C4-2B (cell line): ENCODE data around the gene POU2F1.
"Not testable (repeated sequence)": the region's sequence is repeated elsewhere in the genome, so short reads cannot be mapped to it uniquely, and the experiment has no call there.

Experiments
- H3K27ac ChIP-seq: fragments of 450-650 bp; 2 replicates; pipeline ENCODE4 v1.5.1; 2017
- CTCF ChIP-seq: fragments of 450-650 bp; conservative IDR thresholded peaks from 2 replicates; pipeline ENCODE4 v1.5.1; 2017; ENCODE audit warnings: mild to moderate bottlenecking
- ZFX ChIP-seq: fragments of 450-650 bp; IDR thresholded peaks from 2 replicates; pipeline ENCODE4 v1.6.1; 2017

The POU2F1 gene

DNA sequence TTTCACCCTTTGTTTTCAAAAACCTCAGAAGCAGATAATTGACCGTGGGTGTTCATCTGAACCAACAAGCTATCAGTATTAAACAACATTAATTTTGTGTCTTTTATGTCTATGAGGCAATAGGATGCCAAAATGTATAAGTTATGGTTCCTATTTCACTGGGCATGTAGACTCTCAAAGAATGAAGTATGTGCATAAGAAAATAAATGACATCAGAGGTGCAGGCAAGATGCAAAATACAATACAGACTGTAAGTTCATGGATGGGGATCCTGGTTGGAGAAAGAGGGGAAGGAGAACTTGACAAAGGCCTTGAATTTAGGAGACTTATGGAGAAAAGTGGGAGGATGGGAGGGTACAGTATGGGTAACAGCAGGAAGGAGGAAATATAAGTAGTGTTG is 23.4 kb upstream of the POU2F1 start:
- H3K27ac ChIP-seq: no peak overlapping the region
- TF ChIP-seq ZFX (no peak), CTCF (no peak)

DNA sequence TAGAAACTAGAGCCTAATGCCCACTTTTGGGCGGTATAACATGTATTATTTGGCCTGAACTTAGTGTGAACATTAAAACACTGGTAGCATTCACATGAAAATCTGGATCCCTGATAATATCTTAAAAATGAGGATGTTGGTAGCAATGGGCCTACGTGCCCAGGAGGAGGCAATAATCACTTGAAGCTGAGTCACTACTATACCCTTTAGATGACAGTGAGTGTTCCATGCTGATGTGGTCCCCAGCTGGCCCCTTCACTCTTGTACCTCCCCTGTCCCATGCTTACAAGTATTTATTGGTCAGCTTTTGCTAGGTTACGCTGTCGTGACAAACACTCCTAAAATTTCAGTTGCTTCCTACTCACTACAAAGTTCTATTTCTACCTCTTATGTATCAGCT is 23.0 kb upstream of the POU2F1 start:
- no peak overlapping the region for H3K27ac ChIP-seq
- TF ChIP-seq CTCF (no peak), ZFX (no peak)

GRCh38 chr1:167198518-167199133 is 22.1 kb upstream of the POU2F1 start:
- TF ChIP-seq CTCF (no peak), ZFX (no peak)
- H3K27ac ChIP-seq: no peak overlapping the region

DNA sequence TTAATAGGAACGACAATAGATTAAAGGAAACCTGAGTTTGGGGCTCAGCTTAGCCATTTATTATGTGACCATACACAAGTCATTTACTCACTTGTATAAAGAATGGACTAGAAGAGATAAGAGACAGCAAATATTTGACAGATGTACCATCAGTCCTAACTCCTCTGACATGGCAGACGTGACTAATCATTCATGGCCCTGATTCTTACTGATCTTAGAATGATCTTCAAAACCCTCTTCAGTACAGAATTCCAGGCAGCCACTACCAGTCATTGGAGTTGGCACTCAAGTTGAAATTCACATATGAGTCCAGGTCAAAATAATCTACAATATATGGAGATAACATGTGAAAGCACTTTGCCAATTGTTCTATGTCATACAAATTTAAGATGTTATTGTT is 21.0 kb upstream of the POU2F1 start:
- H3K27ac ChIP-seq: no peak overlapping the region
- no peak for TF ChIP-seq ZFX
- TF ChIP-seq CTCF: no peak

DNA sequence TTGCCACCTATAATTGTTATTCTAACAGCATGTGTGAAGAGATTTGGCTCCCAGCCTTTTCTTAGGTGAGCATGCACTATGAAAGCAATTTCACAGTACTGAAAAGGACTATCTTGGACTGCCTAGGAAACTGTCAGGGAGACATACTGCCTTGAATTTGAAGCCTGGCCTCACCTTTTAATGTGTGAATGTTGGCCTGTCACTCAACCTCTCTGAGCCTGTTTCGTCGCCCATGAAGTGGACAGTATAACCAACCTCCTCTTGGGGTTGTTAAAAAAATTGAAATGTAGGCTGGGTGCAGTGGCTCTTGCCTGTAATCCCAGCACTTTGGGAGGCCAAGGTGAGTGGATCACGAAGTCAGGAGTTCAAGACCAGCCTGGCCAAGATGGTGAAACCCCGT is 20.4 kb upstream of the POU2F1 start:
- no peak overlapping the region for H3K27ac ChIP-seq
- TF ChIP-seq CTCF: no peak
- no peak for TF ChIP-seq ZFX

DNA sequence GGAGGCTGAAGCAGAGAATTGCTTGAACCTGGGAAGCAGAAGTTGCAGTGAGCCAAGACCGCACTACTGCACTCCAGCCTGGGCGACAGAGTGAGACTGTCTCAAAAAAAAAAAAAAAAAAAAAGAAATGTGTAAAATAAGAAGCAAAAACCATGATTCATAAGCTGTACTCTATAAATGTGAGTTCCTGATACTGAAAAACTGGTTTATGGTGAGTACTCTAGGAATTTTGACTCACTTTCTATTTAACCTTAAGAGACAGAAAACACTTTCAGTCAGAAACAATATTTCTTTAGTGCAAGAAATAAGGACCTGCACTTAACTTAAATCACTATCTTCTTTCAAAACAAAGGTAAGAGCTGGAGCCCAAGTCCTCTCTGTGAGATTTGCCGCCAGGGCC is 19.9 kb upstream of the POU2F1 start:
- H3K27ac ChIP-seq: no peak overlapping the region
- TF ChIP-seq CTCF (no peak), ZFX (no peak)

DNA sequence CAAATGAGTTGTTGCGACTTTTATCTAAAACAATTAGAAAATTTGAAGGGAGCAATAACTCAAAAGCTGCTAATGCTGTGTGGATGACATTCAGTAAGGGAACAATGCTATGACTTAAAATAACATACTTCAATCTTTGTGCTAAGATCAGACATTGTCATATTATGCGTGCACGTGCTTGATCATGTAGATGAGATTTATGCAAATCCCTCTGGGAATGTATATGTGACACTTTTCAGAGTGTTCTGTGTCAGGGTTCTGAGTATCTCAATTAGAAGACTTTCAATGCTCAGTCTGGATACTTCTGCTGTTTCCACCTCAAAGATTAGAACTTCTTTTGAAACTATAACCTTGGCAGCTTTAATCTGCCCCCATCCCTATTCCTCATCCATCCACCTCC is 18.6 kb upstream of the POU2F1 start:
- TF ChIP-seq ZFX: no peak
- no peak for TF ChIP-seq CTCF
- no peak overlapping the region for H3K27ac ChIP-seq

DNA sequence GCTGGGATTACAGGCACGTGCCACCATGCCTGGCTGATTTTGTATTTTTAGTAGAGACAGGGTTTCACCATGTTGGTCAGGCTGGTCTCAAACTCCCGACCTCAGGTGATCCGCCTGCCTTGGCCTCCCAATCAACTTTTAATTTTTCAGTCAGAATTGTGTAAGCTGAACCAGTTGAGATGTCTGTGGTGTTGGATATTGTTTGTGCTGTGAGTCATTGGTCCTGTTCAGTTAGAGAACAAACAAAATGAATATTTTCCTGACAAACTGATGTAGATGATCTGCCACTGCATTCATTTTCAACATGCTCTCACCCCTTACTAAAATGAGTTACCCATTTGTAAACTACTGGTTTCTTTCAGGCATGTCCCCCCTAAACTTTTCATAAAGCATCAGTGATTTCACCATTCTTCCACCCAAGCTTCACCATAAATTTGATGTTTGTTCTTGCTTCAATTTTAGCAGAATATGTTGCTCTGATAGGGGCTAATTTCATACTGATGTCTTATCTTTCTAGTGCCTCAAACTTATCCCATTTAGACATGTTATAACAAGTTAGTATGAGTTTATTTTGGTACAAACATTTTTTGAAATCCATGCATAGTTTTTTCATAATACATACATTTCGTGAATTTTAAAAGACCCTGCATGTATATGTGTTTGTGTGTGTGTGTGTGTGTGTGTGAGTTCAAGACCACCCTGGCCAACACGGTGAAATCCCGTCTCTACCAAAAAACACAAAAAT is 15.2 kb upstream of the POU2F1 start:
- not testable (repeated sequence) for H3K27ac ChIP-seq
